ENCODE measurements around the gene OR52E4.

Gene OR52E4

GRCh38 chr11:5880329-5880728, at the start of gene OR52E4:
Gene OR52E4, plus strand, starts transcription at chr11:5880629. Its CDS starts 3,664 bp downstream, at chr11:5884293.
- DNase-seq: no peak

DNA sequence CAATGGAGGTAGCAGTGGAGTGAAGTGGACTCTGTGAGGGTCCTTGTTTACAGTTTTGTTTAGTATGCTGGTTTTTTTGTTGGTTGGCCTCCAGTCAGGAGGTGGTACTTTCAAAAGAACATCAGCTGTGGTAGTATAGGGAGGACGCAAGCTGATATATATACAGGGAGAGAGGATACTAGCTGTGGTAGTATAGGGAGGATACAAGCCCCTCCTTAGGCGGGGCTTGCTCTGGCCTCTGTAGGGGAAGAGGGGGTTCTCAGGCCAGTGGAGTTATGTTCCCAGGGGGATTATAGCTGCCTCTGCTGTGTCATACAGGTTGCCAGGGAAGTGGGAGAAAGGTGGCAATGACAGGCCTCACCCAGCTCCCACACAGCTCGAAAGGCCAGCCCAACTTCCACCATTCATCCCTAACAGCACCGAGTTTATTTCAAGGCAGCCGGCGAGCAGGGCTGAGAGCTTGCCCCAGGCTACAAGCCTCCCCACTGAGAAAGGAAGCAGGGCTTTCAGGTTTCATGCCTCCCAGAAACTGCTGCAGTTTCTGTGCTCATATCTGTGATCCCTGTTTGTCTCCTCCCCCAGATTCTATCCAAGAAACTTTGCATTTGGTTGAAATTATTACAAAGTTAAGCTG, 49.1 kb upstream of the OR52E4 start:
- DNase-seq: no peak

DNA sequence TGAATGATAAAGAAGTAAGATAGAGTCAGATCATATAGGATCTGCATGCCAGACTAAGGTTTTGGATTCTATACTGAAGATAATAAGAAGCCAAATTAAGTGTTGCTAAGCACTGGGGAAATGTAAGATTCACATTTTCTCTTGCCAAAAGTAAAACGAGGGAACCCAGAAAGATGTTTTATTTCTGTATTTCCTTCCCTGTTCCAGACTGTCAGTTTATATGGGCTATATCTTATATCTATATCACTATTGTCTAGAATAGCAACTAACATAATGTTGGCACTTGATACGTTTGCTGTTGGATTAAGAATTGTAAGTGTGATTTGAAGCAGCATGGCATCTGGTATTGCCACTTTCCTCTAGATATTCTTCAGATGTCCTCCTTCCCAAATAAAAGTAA, 47.0 kb upstream of the OR52E4 start:
- no peak for DNase-seq

DNA sequence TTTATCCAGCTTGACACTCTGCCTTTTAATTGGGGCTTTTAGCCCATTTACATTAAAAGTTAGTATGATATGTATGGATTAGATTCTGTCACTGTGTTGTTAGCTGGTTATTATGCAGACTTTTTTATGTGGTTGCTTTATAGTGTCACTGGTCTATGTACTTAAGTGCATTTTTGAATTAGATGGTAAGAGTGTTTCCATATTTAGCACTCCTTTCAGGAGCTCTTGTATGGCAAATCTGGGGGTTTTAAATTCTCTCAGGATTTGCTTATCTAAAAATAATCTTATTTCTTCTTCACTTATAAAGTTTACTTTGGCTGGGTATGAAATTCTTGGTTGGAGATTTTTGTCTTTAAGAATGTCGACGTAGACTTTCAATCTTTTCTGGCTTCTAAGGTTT, 42.7 kb upstream of the OR52E4 start:
- DNase-seq: no peak

- no peak for DNase-seq
Measured at GRCh38 chr11:5841797-5842196, 38.6 kb upstream of the OR52E4 start, which contains the start of gene OR52E6. Gene OR52E6, minus strand, starts transcription at chr11:5841897. Its CDS starts 0 bp downstream, at chr11:5841897.

DNA sequence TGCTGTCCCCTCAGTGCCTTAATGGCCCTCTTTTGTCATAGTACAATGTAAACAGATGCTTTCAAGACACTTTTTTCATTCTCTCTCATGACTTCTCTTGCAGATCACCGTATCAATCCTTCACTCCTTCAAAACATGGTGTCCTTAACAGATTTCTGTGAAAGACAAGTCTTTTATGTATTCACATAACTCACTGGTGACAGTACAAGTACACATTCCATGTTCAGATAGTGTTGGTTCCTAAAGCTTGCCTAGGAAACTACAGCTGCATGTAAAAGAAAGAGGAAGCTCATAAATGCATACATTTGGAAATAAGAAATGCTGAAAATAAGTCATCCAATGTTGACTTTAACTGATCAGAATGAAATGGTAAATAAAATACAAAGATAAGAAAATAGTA, 33.7 kb upstream of the OR52E4 start:
- no peak for DNase-seq

DNA sequence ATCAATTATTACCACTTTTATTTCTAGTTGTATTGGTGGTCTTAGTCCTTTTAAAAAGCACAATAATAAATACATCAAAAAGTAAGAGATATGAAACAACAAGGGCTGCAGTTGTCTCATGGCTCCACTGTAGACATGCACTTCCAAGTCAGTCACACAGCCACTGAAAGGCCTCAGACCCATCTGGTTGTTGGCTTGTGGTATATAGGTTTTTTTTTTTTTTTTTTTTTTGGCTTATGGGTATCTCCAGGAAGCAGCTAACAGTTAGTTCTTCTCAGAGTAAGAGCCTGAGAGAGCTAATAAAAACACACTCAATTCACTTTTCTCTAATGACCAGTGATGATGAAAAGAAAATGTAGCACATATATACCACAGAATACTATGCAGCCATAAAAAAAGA, 32.7 kb upstream of the OR52E4 start:
- DNase-seq: no peak

DNA sequence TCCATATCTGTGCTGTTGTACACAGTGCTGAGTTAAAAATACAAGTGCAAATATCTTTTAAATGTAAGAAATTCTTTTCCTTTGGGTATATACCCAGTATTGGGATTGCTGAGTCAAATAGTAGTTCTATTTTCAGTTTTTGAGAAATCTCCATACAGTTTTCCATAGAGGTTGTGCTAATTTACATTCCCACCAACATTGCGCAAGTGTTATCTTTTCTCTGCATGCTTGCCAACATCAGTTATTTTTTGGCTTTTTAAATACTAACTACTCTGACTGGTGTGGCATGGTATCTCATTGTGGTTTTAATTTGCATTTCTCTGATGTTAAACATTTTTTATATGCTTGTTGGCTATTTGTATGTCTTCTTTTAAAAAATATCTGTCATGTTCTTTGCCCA, 29.4 kb upstream of the OR52E4 start:
- no peak for DNase-seq

- no peak for DNase-seq
Measured at GRCh38 chr11:5857590-5857989, 22.8 kb upstream of the OR52E4 start, which contains the start of gene OR52E8. Gene OR52E8, minus strand, starts transcription at chr11:5857690. Its CDS starts 0 bp downstream, at chr11:5857690.

- no peak for DNase-seq
Measured at GRCh38 chr11:5865826-5866225, 14.6 kb upstream of the OR52E4 start.

DNA sequence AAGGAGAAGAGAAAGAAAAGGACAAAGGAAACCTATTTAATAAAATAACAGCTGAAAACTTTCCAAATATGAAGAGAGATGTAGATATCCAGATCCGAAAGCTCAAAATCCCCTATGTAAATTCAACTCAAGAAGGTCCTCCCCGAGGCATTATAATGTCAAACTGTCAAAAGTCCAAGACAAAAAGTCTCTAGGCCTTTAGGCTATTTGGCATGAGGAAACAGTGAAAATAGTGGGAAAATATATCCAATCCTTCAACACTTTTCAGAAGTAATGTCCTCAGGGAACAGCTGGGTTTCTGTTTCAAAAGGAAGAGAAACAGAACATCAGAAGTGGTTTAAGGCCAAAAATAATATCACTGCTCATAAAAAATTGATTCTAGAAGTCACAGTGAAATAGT, 1.9 kb upstream of the OR52E4 start:
- no peak for DNase-seq

- no peak for DNase-seq
Measured at GRCh38 chr11:5881756-5882155, 1.3 kb downstream of the OR52E4 start.

DNA sequence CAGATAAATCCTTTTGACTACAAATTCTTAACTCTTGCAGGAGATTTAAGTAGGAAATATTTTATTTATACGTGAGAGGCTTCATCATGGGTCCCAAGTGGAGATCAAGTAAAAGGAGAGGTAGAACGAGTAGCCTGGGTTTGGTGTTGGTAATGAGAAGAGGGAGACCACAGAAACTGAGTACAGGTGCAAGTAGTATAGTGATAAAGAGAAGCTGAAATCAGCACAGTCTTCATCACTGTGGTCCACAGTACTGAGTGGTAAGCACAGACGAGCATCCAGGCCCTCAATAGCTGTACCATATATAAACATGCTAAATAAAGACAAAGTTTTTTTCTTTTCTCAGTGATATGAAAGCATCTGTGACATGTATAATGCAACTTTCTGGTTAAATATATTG, 6.7 kb downstream of the OR52E4 start:
- no peak for DNase-seq

GRCh38 chr11:5887661-5888060, 7.2 kb downstream of the OR52E4 start:
- DNase-seq: no peak

DNA sequence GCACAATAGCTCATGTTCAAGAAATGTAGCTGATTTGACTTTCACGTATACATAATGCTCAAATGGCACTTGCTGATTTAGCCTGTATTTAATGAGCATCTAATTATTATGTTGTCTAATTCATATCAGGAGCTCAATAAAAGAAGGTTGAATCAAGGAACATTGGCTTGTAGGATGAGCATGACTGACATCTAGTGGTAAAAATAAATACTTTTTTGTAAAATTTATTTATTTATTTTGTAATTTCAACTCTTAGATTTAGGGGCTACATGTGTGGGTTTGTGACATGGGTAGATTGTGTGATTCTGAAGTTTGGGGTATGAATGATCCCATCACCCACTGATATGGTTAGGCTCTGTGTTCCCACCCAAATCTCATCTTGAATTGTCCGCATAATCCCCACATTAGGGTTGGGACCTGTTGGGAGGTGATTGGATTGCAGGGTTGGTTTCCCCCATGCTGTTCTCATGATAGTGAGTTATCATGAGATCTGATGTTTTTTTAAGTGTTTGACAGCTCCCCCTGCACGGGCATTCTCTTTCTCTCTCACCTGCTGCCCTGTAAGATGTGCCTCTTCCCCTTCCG, 10.9 kb downstream of the OR52E4 start:
- no peak for DNase-seq

DNA sequence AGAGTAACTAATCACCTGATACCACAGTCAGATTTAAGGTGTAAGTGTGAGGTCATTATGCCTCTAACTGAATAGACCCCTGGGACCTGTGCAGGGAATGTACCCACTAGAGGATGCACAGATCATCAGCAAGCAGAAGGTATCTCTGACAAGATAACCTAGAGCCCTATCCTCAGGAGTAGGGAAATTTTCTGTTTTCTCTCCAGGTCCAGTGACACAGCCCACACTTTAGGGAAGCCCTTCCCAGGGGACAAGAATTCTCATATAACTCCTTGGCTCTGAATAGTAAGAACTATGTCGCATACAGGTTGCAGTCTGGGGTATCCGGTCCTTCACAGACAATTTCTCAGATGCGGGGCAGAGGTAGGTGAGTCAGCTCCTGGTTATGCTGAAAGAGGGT, 12.5 kb downstream of the OR52E4 start, which contains the start of gene OR52E5:
OR52E5 (plus strand) TSS at position 301 of the 400 bp plus-strand sequence. CDS start 7,569 bp downstream, outside the sequence.
- no peak for DNase-seq

DNA sequence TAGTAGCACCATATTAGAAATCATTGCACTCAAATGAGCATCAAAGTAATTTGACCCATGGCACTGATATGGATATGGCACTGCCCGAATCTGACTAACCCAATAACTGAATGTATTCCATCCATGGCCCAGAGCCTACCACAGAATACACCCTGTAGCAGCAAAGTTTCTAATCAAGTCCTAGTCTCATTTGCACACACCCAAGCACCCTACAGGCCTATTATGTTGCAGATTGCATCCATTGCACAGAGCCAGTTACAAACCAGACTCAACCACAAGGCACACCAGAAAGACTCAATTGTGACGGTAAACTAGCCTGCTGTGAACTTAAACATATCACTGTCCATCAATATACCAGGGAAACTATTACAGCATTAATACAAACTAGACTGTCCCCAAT, 19.1 kb downstream of the OR52E4 start:
- DNase-seq: no peak

DNA sequence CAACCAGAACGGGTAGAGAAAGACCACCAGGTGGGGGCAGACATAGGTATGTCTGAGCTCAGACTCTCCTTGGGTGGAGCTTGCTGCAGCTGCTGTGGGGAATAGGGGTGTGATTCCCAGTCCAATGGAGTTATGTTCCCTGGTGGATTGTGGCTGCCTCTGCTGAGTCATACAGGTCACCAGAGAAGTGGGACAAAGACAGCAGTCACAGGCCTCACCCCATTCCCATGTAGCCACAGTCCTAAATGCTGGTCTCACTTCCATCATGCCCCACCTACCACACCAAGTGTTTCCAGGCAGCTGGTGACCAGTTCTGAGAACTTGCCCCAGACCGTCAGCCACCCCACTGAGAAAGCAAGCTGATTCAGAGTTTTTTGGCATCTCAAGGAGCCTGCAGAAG, 30.1 kb downstream of the OR52E4 start:
- no peak for DNase-seq

GRCh38 chr11:5922749-5923426, 42.5 kb downstream of the OR52E4 start:
- no peak for DNase-seq

- DNase-seq: no peak
Measured at GRCh38 chr11:5923427-5923776, 43.0 kb downstream of the OR52E4 start.

GRCh38 chr11:5923794-5924193, 43.4 kb downstream of the OR52E4 start:
- DNase-seq: no peak

- no peak for DNase-seq
Measured at GRCh38 chr11:5928271-5928670, 47.8 kb downstream of the OR52E4 start.

DNA sequence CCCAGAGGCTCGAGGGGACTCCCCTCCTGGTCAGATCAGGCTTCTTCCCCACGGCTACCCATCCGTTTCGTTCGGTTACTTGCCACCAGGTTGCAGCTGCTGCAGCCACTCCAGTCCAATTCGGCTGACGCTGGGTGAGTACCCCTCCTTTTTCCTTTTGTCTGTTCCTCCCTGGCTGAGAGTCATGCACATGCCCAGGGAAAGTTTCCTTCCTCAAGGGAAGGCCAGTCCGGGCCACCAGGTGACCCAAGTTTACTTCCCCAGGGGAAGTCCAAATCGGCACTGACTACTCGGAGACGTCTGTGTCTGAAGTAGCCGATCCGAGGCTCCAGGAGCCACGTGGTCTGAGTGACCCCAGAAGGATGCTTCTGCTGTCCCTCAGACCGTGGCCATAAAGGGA, 48.4 kb downstream of the OR52E4 start:
- no peak for DNase-seq
